Measurements from ENCODE around the gene GK2. TPM values are rescaled to one million over a fixed set of nuclear protein-coding genes. Genes with fewer than 3 reads are reported as not detected.

Gene GK2
- polyA plus RNA-seq, 1 of the 3 experiments (the other 2 are of a cell fraction), result not detected

GRCh38 chr4:79425586-79425985 lies 17.6 kb upstream of the GK2 start:
- H4K20me1 ChIP-seq (ENCODE audit: insufficient read depth), result no peaks in the 10 kb centered on the region
- no peaks in the 10 kb centered on the region for H3K79me2 ChIP-seq (ENCODE audit: insufficient read depth)
- 36% methylated on average over 1 of the region's 1 CpG for WGBS (ENCODE audit: low lambda C conversion rate)
- no peak overlapping the region for H3K27ac ChIP-seq (ENCODE audit: low read depth in 2 of 2, low read length in 1 of 2)
- ChIA-PET CTCF (no interaction called here), POLR2A (no interaction called here)
- DNase-seq, result no peak
- H3K9me3 ChIP-seq, result no peaks in the 10 kb centered on the region
- TF ChIP-seq TAF1 (IDR thresholded peaks at IDR 0.05; ENCODE audit: borderline replicate concordance, low read depth, low read length) (no peak), RCOR1 (IDR thresholded peaks at IDR 0.05; ENCODE audit: low read length) (no peak), SIN3A (IDR thresholded peaks at IDR 0.05; ENCODE audit: borderline replicate concordance, low read depth, low read length) (no peak), MAX (IDR thresholded peaks at IDR 0.05; ENCODE audit: low read depth) (no peak), EZH2phosphoT487 (IDR thresholded peaks at IDR 0.05; ENCODE audit: borderline replicate concordance, low read depth) (no peak), JUND (IDR thresholded peaks at IDR 0.05) (no peak), EP300 (IDR thresholded peaks at IDR 0.05; ENCODE audit: borderline replicate concordance in 1 of 2, low read depth in 1 of 2, low read length in 1 of 2) (no peak), SMC3 (IDR thresholded peaks at IDR 0.05; ENCODE audit: low read depth, low read length) (no peak), TEAD4 (IDR thresholded peaks at IDR 0.05; ENCODE audit: borderline replicate concordance, insufficient read depth) (no peak), PBX3 (IDR thresholded peaks at IDR 0.05) (no peak), FOXM1 (IDR thresholded peaks at IDR 0.05; ENCODE audit: low read depth) (no peak), YY1 (IDR thresholded peaks at IDR 0.05; ENCODE audit: low read depth) (no peak)
- no peak overlapping the region for H3K9ac ChIP-seq
- no peak overlapping the region for H3K4me3 ChIP-seq (ENCODE audit: low read depth in 2 of 2, low read length in 1 of 2)
- H3K27me3 ChIP-seq (ENCODE audit: insufficient read depth), result no peaks in the 10 kb centered on the region
- H3K4me2 ChIP-seq, result no peak overlapping the region
- H2AFZ ChIP-seq (ENCODE audit: low read depth), result no peak overlapping the region
- no peaks in the 10 kb centered on the region for H3K36me3 ChIP-seq (replicated peaks in 1 of 2; ENCODE audit: control insufficient read depth in 1 of 2, insufficient read depth in 2 of 2, low read length in 1 of 2)
- no peaks in the 10 kb centered on the region for H3F3A ChIP-seq (replicated peaks; ENCODE audit: insufficient read depth)
- H3K4me1 ChIP-seq (ENCODE audit: control insufficient read depth in 1 of 2, insufficient read depth in 2 of 2, low read depth in 1 of 2, low read length in 1 of 2), result no peaks in the 10 kb centered on the region
- no peaks in the 10 kb centered on the region for H3K9me2 ChIP-seq

- H3K79me2 ChIP-seq (ENCODE audit: insufficient read depth), result no peaks in the 10 kb centered on the region
- no peak overlapping the region for H3K9ac ChIP-seq
- H4K20me1 ChIP-seq (ENCODE audit: insufficient read depth), result no peaks in the 10 kb centered on the region
- no peaks in the 10 kb centered on the region for H3F3A ChIP-seq (replicated peaks; ENCODE audit: insufficient read depth)
- no peaks in the 10 kb centered on the region for H3K27me3 ChIP-seq (ENCODE audit: insufficient read depth)
- H2AFZ ChIP-seq (ENCODE audit: low read depth), result no peak overlapping the region
- no peak for TF ChIP-seq PBX3 (IDR thresholded peaks at IDR 0.05)
- H3K9me2 ChIP-seq, result no peaks in the 10 kb centered on the region
- no peak for DNase-seq
- H3K4me2 ChIP-seq, result no peak overlapping the region
- POLR2A ChIA-PET, result no interaction called here
- H3K4me1 ChIP-seq (ENCODE audit: control insufficient read depth in 1 of 2, insufficient read depth in 2 of 2, low read depth in 1 of 2, low read length in 1 of 2), result no peaks in the 10 kb centered on the region
- no peak overlapping the region for H3K4me3 ChIP-seq (ENCODE audit: low read depth in 2 of 2, low read length in 1 of 2)
- H3K36me3 ChIP-seq (replicated peaks in 1 of 2; ENCODE audit: control insufficient read depth in 1 of 2, insufficient read depth in 2 of 2, low read length in 1 of 2), result no peaks in the 10 kb centered on the region
- CTCF ChIA-PET, result no interaction called here
- 15% methylated on average over 2 of the region's 2 CpGs for whole genome bisulfite sequencing (ENCODE audit: low lambda C conversion rate)
- H3K9me3 ChIP-seq, result no peaks in the 10 kb centered on the region
- no peak overlapping the region for H3K27ac ChIP-seq (ENCODE audit: low read depth in 2 of 2, low read length in 1 of 2)
Observed at GRCh38 chr4:79421483-79421882, 13.5 kb upstream of the GK2 start.
